Vagina (tissue), 2 donors: ENCODE results near the gene KYNU.

Experiments used
- POLR2A ChIP-seq, 2 donors: fragments of 450-650 bp; IDR thresholded peaks; one replicate each; pipeline ENCODE4 v1.6.1; 2017; ENCODE audit warnings: antibody characterized with exemption in 2 of 2, mild to moderate bottlenecking in 2 of 2, moderate library complexity in 2 of 2
- POLR2AphosphoS5 ChIP-seq, 2 donors: sonication (generic); formaldehyde crosslinking; IDR thresholded peaks; one replicate each; pipeline ENCODE4 v1.9.0; 2017; ENCODE audit warnings: antibody characterized with exemption in 2 of 2, mild to moderate bottlenecking in 2 of 2, low read depth in 1 of 2; ENCODE audit not compliant: insufficient read depth in 1 of 2
- TF ChIP-seq, protein P1 (sequence below), 3 experiments: fragments of 450-650 bp in 2 of 3; fragments of 200-600 bp in 1 of 3; sonication (generic) in 1 of 3; IDR thresholded peaks; one replicate each; pipeline ENCODE4 v1.5.1; 2017 to 2019; ENCODE audit warnings: antibody characterized with exemption in 3 of 3, mild to moderate bottlenecking in 2 of 3, moderate library complexity in 2 of 3

GRCh38 chr2:142981756-142982155 lies 104.3 kb downstream of the KYNU start:
- TF ChIP-seq, protein P1, sequence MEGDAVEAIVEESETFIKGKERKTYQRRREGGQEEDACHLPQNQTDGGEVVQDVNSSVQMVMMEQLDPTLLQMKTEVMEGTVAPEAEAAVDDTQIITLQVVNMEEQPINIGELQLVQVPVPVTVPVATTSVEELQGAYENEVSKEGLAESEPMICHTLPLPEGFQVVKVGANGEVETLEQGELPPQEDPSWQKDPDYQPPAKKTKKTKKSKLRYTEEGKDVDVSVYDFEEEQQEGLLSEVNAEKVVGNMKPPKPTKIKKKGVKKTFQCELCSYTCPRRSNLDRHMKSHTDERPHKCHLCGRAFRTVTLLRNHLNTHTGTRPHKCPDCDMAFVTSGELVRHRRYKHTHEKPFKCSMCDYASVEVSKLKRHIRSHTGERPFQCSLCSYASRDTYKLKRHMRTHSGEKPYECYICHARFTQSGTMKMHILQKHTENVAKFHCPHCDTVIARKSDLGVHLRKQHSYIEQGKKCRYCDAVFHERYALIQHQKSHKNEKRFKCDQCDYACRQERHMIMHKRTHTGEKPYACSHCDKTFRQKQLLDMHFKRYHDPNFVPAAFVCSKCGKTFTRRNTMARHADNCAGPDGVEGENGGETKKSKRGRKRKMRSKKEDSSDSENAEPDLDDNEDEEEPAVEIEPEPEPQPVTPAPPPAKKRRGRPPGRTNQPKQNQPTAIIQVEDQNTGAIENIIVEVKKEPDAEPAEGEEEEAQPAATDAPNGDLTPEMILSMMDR (IDR thresholded peaks at IDR 0.05): no peak
- TF ChIP-seq POLR2AphosphoS5 (IDR thresholded peaks at IDR 0.05; ENCODE audit: insufficient read depth in 1 of 2, low read depth in 1 of 2) (no peak), POLR2A (IDR thresholded peaks at IDR 0.05) (no peak)
